Osteocyte (in vitro differentiated cells): ENCODE results near the gene NTSR1. TPM values are rescaled to one million over a fixed set of nuclear protein-coding genes. Genes with fewer than 3 reads are reported as not detected.

Experiments
- DNase-seq: peaks from one replicate; pipeline ENCODE4 v3.0.0; 2021; ENCODE audit warnings: mixed read lengths; ENCODE audit not compliant: unreplicated experiment; ENCODE audit errors: extremely low spot score
- H3K27ac Mint-ChIP-seq: one replicate; pipeline ENCODE4 v1.8.0; 2021; ENCODE audit warnings: mild to moderate bottlenecking, mixed read lengths; ENCODE audit not compliant: unreplicated experiment
- H3K27me3 Mint-ChIP-seq: one replicate; pipeline ENCODE4 v1.8.0; 2021; ENCODE audit warnings: mixed read lengths; ENCODE audit not compliant: unreplicated experiment
- H3K36me3 Mint-ChIP-seq: one replicate; pipeline ENCODE4 v1.8.0; 2021; ENCODE audit warnings: mixed read lengths; ENCODE audit not compliant: unreplicated experiment
- H3K4me1 Mint-ChIP-seq: one replicate; pipeline ENCODE4 v1.8.0; 2021; ENCODE audit warnings: mixed read lengths; ENCODE audit not compliant: unreplicated experiment
- H3K4me3 Mint-ChIP-seq: one replicate; pipeline ENCODE4 v1.8.0; 2021; ENCODE audit warnings: mild to moderate bottlenecking, moderate library complexity, mixed read lengths; ENCODE audit not compliant: unreplicated experiment
- H3K9me3 Mint-ChIP-seq: one replicate; pipeline ENCODE4 v1.8.0; 2021; ENCODE audit warnings: mixed read lengths; ENCODE audit not compliant: unreplicated experiment
- CTCF ChIP-seq: fragments of 200-600 bp; sonication (generic); IDR thresholded peaks from 2 replicates; pipeline ENCODE4 v1.5.0; 2021; ENCODE audit warnings: antibody characterized with exemption, mild to moderate bottlenecking, moderate library complexity
- total RNA-seq: library from RNA; stranded (reverse); gene quantifications from 2 replicates; pipeline ENCODE4 v1.2.1, GENCODE V29; 2021

Gene NTSR1
- total RNA-seq, 1 donor from 2014 or later = 0.11 TPM

DNA sequence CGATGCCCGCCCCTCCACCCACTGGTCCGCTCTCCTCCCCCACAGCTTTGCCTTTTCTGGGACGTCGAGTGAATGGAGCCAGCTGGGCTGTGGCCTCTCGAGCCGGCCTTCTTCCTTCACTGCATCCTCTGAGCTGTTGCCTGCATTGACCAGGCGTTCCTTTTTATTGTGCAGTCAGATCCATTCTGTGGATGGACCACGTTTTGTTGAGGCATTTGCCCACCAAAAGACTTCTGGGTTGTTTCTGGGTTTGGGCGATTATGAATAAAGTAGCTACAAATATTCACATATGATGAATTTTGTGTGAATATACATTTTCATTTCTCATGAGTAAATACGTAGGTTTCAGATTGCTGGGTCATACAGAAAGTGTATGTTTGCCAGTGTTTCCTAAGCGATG, 9.9 kb downstream of the NTSR1 start:
- no peak overlapping the region for H3K4me3 Mint-ChIP-seq
- H3K4me1 Mint-ChIP-seq = no peaks in the 10 kb centered on the region
- no peak overlapping the region for H3K27ac Mint-ChIP-seq
- no peaks in the 10 kb centered on the region for H3K36me3 Mint-ChIP-seq
- peaks cover 55% of the 10 kb centered on the region for H3K27me3 Mint-ChIP-seq
- H3K9me3 Mint-ChIP-seq = peaks cover 17% of the 10 kb centered on the region
- no peak for TF ChIP-seq CTCF
- no peak for DNase-seq

GRCh38 chr20:62719250-62719935, 10.8 kb downstream of the NTSR1 start:
- Mint-ChIP-seq H3K27me3 (peaks cover 50% of the 10 kb centered on the region), H3K27ac (no peak overlapping the region), H3K36me3 (no peaks in the 10 kb centered on the region), H3K9me3 (peaks cover 17% of the 10 kb centered on the region), H3K4me3 (no peak overlapping the region), H3K4me1 (no peaks in the 10 kb centered on the region)
- no peak for TF ChIP-seq CTCF
- no peak for DNase-seq

- Mint-ChIP-seq H3K9me3 (peaks cover 17% of the 10 kb centered on the region), H3K36me3 (no peaks in the 10 kb centered on the region), H3K27me3 (peaks cover 50% of the 10 kb centered on the region), H3K27ac (no peak overlapping the region), H3K4me3 (no peak overlapping the region), H3K4me1 (no peaks in the 10 kb centered on the region)
- TF ChIP-seq CTCF = no peak
- DNase-seq = no peak
Measured at GRCh38 chr20:62721511-62722370, 13.1 kb downstream of the NTSR1 start.

DNA sequence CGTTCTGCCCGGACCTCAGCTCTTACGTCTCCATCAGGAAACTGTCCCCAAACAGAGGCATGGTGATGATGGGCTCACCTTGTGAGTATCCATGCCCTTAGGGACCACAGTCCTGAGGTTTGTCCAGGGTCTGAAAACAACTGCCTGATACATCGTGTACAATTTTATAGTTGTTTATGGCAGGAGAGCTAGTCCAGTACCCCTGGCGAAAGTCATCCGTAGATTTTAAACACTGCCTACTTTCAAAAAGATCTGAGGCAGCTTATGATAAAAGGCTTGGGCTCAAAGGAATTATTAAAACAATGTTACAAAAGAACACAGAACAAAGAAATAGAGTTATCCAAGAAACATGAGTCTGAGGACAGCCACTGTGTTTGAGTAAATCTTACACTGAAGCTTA, 14.0 kb downstream of the NTSR1 start:
- no peak overlapping the region for H3K27ac Mint-ChIP-seq
- H3K4me3 Mint-ChIP-seq = no peak overlapping the region
- H3K36me3 Mint-ChIP-seq = no peaks in the 10 kb centered on the region
- TF ChIP-seq CTCF = no peak
- no peak for DNase-seq
- H3K4me1 Mint-ChIP-seq = no peaks in the 10 kb centered on the region
- peaks cover 17% of the 10 kb centered on the region for H3K9me3 Mint-ChIP-seq
- H3K27me3 Mint-ChIP-seq = peaks cover 50% of the 10 kb centered on the region

DNA sequence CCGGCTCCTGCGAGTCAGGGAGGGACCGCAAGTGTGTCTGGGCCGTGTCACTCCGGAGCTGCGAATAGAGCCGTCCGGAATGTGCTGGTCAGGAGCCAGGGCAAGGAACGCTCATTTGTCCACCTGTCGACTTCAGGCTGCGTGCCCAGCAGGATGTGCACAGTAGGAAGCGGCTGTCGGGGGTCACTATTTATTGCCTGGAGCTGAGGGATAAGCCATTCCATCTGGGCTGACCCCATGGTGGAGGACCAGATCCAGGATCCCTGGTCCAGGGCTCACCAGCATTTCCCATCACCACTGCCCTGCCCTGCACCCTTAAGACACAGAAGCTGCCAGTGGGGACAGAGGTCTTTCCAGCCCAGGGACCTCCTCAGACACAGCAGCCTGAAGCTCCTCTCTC, 14.7 kb downstream of the NTSR1 start:
- no peak overlapping the region for H3K27ac Mint-ChIP-seq
- H3K27me3 Mint-ChIP-seq = peaks cover 52% of the 10 kb centered on the region
- no peak overlapping the region for H3K4me3 Mint-ChIP-seq
- TF ChIP-seq CTCF = no peak
- H3K36me3 Mint-ChIP-seq = no peaks in the 10 kb centered on the region
- peaks cover 17% of the 10 kb centered on the region for H3K9me3 Mint-ChIP-seq
- H3K4me1 Mint-ChIP-seq = no peaks in the 10 kb centered on the region
- no peak for DNase-seq
